ENCODE results near the gene ZNF277.

DNA sequence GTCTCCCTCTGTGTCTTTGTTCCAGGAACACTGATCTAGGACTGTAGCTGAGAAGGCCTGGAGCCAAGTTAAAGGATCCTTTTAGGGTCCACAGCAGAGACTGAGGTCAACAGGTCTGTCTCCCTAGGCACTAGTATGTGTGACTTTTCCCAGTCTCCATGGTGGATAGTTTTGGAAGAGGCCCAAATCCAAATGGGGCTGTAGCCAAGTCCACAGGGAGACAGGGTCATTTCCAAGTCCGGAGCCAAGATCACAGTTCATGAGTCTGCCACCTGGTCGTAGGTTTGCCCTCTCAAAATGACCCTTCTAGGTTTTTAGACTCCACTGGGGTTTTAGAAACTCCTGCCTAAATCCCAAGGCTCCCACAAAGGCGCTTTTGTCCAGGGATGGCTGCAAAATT, 16.8 kb downstream of the ZNF277 start:
- TF ChIP-seq, protein P1, sequence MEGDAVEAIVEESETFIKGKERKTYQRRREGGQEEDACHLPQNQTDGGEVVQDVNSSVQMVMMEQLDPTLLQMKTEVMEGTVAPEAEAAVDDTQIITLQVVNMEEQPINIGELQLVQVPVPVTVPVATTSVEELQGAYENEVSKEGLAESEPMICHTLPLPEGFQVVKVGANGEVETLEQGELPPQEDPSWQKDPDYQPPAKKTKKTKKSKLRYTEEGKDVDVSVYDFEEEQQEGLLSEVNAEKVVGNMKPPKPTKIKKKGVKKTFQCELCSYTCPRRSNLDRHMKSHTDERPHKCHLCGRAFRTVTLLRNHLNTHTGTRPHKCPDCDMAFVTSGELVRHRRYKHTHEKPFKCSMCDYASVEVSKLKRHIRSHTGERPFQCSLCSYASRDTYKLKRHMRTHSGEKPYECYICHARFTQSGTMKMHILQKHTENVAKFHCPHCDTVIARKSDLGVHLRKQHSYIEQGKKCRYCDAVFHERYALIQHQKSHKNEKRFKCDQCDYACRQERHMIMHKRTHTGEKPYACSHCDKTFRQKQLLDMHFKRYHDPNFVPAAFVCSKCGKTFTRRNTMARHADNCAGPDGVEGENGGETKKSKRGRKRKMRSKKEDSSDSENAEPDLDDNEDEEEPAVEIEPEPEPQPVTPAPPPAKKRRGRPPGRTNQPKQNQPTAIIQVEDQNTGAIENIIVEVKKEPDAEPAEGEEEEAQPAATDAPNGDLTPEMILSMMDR (IDR thresholded peaks at IDR 0.05), result no peak
- no peak for TF ChIP-seq POLR2A (IDR thresholded peaks at IDR 0.05)
